Keratinocyte (primary cell): ENCODE measurements around the gene CYFIP1. TPM values are rescaled to one million over a fixed set of nuclear protein-coding genes. Genes with fewer than 3 reads are reported as not detected.

Source experiments
- DNase-seq: peaks from one replicate; pipeline ENCODE4 v3.0.0-alpha.2; 2011; ENCODE audit warnings: low read depth, missing footprints, low spot score
- FAIRE-seq: peaks from 2 replicates; lab custom pipeline; 2011; peaks lifted over from hg19 to GRCh38; lab: Jason Lieb, UNC
- H2AFZ ChIP-seq: 2 replicates; pipeline ENCODE4 v1.6.0; 2012; ENCODE audit warnings: low read length, control low read depth, inconsistent platforms; ENCODE audit not compliant: control insufficient read depth
- H3K27ac ChIP-seq: 2 replicates; pipeline ENCODE4 v1.5.1; 2011; ENCODE audit warnings: low read length; ENCODE audit not compliant: control insufficient read depth, insufficient read depth
- H3K27me3 ChIP-seq: 3 replicates; pipeline ENCODE4 v1.6.0; 2011; ENCODE audit warnings: low read length; ENCODE audit not compliant: control insufficient read depth, insufficient read depth; ENCODE audit errors: extremely low read depth
- H3K36me3 ChIP-seq, 2 experiments: 2 replicates in 1 of 2; 3 replicates in 1 of 2; pipeline ENCODE4 v1.5.1; 2011; ENCODE audit warnings: low read length in 2 of 2, mild to moderate bottlenecking in 1 of 2; ENCODE audit not compliant: control insufficient read depth in 2 of 2, insufficient read depth in 2 of 2; ENCODE audit errors: extremely low read depth in 1 of 2
- H3K4me1 ChIP-seq: 3 replicates; pipeline ENCODE4 v1.5.1; 2011; ENCODE audit warnings: low read length; ENCODE audit not compliant: control insufficient read depth, insufficient read depth; ENCODE audit errors: extremely low read depth
- H3K4me2 ChIP-seq: 3 replicates; pipeline ENCODE4 v1.6.0; 2011; ENCODE audit warnings: low read depth, low read length; ENCODE audit not compliant: control insufficient read depth, insufficient read depth; ENCODE audit errors: extremely low read depth
- H3K4me3 ChIP-seq, 3 experiments: fragments of 200-600 bp in 1 of 3; sonication (generic) in 1 of 3; 2 replicates in 2 of 3; 3 replicates in 1 of 3; pipeline ENCODE4 v1.5.1; 2011 to 2016; ENCODE audit warnings: low read length in 3 of 3, mild to moderate bottlenecking in 3 of 3, control low read depth in 2 of 3, inconsistent platforms in 1 of 3, low read depth in 1 of 3, mixed read lengths in 1 of 3, mixed run types in 1 of 3, moderate library complexity in 1 of 3; ENCODE audit not compliant: control insufficient read depth in 2 of 3, insufficient read depth in 2 of 3; ENCODE audit errors: extremely low read depth in 1 of 3
- H3K79me2 ChIP-seq: 2 replicates; pipeline ENCODE4 v1.6.0; 2012; ENCODE audit warnings: low read length; ENCODE audit not compliant: control insufficient read depth, insufficient read depth
- H3K9ac ChIP-seq: 3 replicates; pipeline ENCODE4 v1.6.0; 2011; ENCODE audit warnings: low read length; ENCODE audit not compliant: control insufficient read depth, insufficient read depth; ENCODE audit errors: extremely low read depth
- H3K9me1 ChIP-seq: 3 replicates; pipeline ENCODE4 v1.6.0; 2011; ENCODE audit warnings: low read length; ENCODE audit not compliant: control insufficient read depth, insufficient read depth; ENCODE audit errors: extremely low read depth
- H3K9me3 ChIP-seq: 2 replicates; pipeline ENCODE4 v1.5.1; 2012; ENCODE audit warnings: low read depth, low read length; ENCODE audit not compliant: control insufficient read depth
- H4K20me1 ChIP-seq: 3 replicates; pipeline ENCODE4 v1.6.0; 2011; ENCODE audit warnings: low read length; ENCODE audit not compliant: control insufficient read depth, insufficient read depth; ENCODE audit errors: extremely low read depth
- CTCF ChIP-seq, 3 experiments: IDR thresholded peaks in 1 of 3; conservative IDR thresholded peaks in 1 of 3; optimal IDR thresholded peaks in 1 of 3; 2 replicates in 2 of 3; 3 replicates in 1 of 3; pipeline versions ENCODE3 to v1.5.1; 2011; ENCODE audit warnings: low read length in 3 of 3, mild to moderate bottlenecking in 3 of 3, moderate library complexity in 2 of 3, control low read depth in 1 of 3, inconsistent platforms in 1 of 3; ENCODE audit not compliant: insufficient read depth in 2 of 3; ENCODE audit errors: extremely low read depth in 1 of 3
- EZH2 ChIP-seq: IDR thresholded peaks from one replicate; pipeline ENCODE4 v1.6.1; 2012; ENCODE audit warnings: inconsistent platforms, mild to moderate bottlenecking, low read length, moderate library complexity
- dilution Hi-C: fragments of 300-500 bp; cut with MboI; formaldehyde crosslinking; loops from one replicate; pipeline ENCODE4 v1.7.0; 2020; ENCODE audit warnings: low sequenced_read_pairs; ENCODE audit not compliant: extremely low pct_ligation_motif_present
- polyA plus RNA-seq, 5 experiments: library from polyadenylated mRNA; depleted of rRNA in 3 of 5; stranded (reverse) in 3 of 5; stranded (forward) in 1 of 5; unstranded in 1 of 5; fragments of >200 nt; gene quantifications; 1 replicate in 1 of 5; 2 replicates in 3 of 5; 3 replicates in 1 of 5; pipeline versions ENCODE4 v1.2.1 to v1.2.3, GENCODE V29; 2011 to 2012; ENCODE audit warnings: missing spikeins in 2 of 5, low read depth in 1 of 5, low replicate concordance in 1 of 5

Gene CYFIP1
- polyA plus RNA-seq, 1 donor (not counting 4 experiments of a cell fraction or from before 2014, with no cell fraction given), result 72.3 TPM

- dilution Hi-C loops, result no loop called here
- no peaks in the 10 kb centered on the region for H3K9me3 ChIP-seq
- H3K27ac ChIP-seq, result no peak overlapping the region
- no peaks in the 10 kb centered on the region for H3K4me1 ChIP-seq
- no peak overlapping the region for H3K9ac ChIP-seq
- H2AFZ ChIP-seq, result no peak overlapping the region
- no peaks in the 10 kb centered on the region for H3K9me1 ChIP-seq
- FAIRE-seq, result no peak
- no peak overlapping the region for H3K4me3 ChIP-seq
- TF ChIP-seq EZH2 (no peak), CTCF (optimal IDR thresholded peaks at IDR 0.05 in 1 of 3, IDR thresholded peaks at IDR 0.05 in 1 of 3, conservative IDR thresholded peaks at IDR 0.05 in 1 of 3; ENCODE audit: extremely low read depth in 1 of 3, insufficient read depth in 2 of 3, low read length in 3 of 3) (no peak)
- H3K4me2 ChIP-seq, result no peak overlapping the region
- H3K36me3 ChIP-seq, result peaks cover 17 to 37% of the 10 kb centered on the region in 2 experiments
- H3K27me3 ChIP-seq, result no peaks in the 10 kb centered on the region
- no peaks in the 10 kb centered on the region for H3K79me2 ChIP-seq
- no peaks in the 10 kb centered on the region for H4K20me1 ChIP-seq
- DNase-seq, result no peak
Observed at GRCh38 chr15:22903427-22903826, 76.7 kb downstream of the CYFIP1 start.

GRCh38 chr15:22902981-22903380, 77.2 kb downstream of the CYFIP1 start:
- Histone ChIP-seq H3K4me2 (no peak overlapping the region), H3K9me3 (no peaks in the 10 kb centered on the region), H2AFZ (no peak overlapping the region), H3K27ac (no peak overlapping the region), H3K36me3 (peaks cover 17 to 34% of the 10 kb centered on the region in 2 experiments), H3K79me2 (no peaks in the 10 kb centered on the region), H3K4me1 (no peaks in the 10 kb centered on the region), H3K4me3 (no peak overlapping the region), H3K9me1 (no peaks in the 10 kb centered on the region), H3K9ac (no peak overlapping the region), H3K27me3 (no peaks in the 10 kb centered on the region), H4K20me1 (no peaks in the 10 kb centered on the region)
- no peak for DNase-seq
- dilution Hi-C loops, result no loop called here
- TF ChIP-seq EZH2 (no peak), CTCF (optimal IDR thresholded peaks at IDR 0.05 in 1 of 3, IDR thresholded peaks at IDR 0.05 in 1 of 3, conservative IDR thresholded peaks at IDR 0.05 in 1 of 3; ENCODE audit: extremely low read depth in 1 of 3, insufficient read depth in 2 of 3, low read length in 3 of 3) (no peak)
- no peak for FAIRE-seq
